GM18526 (cell line): Measurements from ENCODE around the gene C1QTNF12.
A peak's percentile ranks its signal among the peaks of the same experiment; 100 is the strongest.

Experiments
- POLR2A ChIP-seq: IDR thresholded peaks from 3 replicates; pipeline ENCODE4 v1.6.1; 2011; ENCODE audit not compliant: insufficient read length; ENCODE audit errors: extremely low read depth

Gene C1QTNF12

GRCh38 chr1:1285102-1285571 lies 38.6 kb upstream of the C1QTNF12 start:
- TF ChIP-seq POLR2A = no peak

- TF ChIP-seq POLR2A = no peak
These were observed 37.9 kb upstream of the C1QTNF12 start for GRCh38 chr1:1284221-1285101.

- no peak for TF ChIP-seq POLR2A
These were observed 37.3 kb upstream of the C1QTNF12 start for GRCh38 chr1:1283821-1284220.

GRCh38 chr1:1282998-1283397 lies 36.5 kb upstream of the C1QTNF12 start:
- no peak for TF ChIP-seq POLR2A

- TF ChIP-seq POLR2A = no peak
These were observed 35.2 kb upstream of the C1QTNF12 start for GRCh38 chr1:1281533-1282321.

GRCh38 chr1:1280782-1281481 lies 34.4 kb upstream of the C1QTNF12 start:
- no peak for TF ChIP-seq POLR2A

GRCh38 chr1:1279028-1279427 lies 32.5 kb upstream of the C1QTNF12 start:
- TF ChIP-seq POLR2A = no peak

GRCh38 chr1:1278620-1279019 lies 32.1 kb upstream of the C1QTNF12 start:
- no peak for TF ChIP-seq POLR2A

- TF ChIP-seq POLR2A = no peak
These were observed 29.3 kb upstream of the C1QTNF12 start for GRCh38 chr1:1275836-1276235.

GRCh38 chr1:1274931-1275431 lies 28.5 kb upstream of the C1QTNF12 start:
- no peak for TF ChIP-seq POLR2A

GRCh38 chr1:1274299-1274930 lies 27.9 kb upstream of the C1QTNF12 start:
- TF ChIP-seq POLR2A = no peak

GRCh38 chr1:1273512-1274298 lies 27.2 kb upstream of the C1QTNF12 start, which contains the start of gene UBE2J2:
TSS of gene UBE2J2 (minus strand) at chr1:1273854. CDS start at chr1:1267992, 5,862 bp downstream.
- peak; percentile 71 for TF ChIP-seq POLR2A

GRCh38 chr1:1273209-1273511 lies 26.6 kb upstream of the C1QTNF12 start:
- TF ChIP-seq POLR2A = no peak
